ENCODE measurements around the gene DIAPH2.

DNA sequence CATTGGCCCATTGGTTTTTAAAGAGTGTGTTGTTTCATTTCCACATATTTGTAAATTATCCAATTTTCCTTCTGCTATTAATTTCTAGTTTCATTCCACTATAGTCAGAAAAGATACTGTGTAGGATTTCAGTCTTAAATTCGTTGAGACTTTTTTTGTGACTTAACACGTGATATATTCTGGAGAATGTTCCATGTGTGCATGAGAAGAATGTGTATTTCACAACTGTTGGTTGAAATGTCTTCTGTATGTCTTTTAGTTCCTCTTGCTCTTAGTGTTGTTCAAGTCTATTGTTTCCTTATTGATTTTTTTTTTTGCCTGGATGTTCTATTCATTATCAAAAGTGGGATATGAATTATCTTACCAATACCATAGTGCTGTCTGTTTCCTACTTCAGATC is 806.0 kb downstream of the DIAPH2 start:
- TF ChIP-seq, protein P1, sequence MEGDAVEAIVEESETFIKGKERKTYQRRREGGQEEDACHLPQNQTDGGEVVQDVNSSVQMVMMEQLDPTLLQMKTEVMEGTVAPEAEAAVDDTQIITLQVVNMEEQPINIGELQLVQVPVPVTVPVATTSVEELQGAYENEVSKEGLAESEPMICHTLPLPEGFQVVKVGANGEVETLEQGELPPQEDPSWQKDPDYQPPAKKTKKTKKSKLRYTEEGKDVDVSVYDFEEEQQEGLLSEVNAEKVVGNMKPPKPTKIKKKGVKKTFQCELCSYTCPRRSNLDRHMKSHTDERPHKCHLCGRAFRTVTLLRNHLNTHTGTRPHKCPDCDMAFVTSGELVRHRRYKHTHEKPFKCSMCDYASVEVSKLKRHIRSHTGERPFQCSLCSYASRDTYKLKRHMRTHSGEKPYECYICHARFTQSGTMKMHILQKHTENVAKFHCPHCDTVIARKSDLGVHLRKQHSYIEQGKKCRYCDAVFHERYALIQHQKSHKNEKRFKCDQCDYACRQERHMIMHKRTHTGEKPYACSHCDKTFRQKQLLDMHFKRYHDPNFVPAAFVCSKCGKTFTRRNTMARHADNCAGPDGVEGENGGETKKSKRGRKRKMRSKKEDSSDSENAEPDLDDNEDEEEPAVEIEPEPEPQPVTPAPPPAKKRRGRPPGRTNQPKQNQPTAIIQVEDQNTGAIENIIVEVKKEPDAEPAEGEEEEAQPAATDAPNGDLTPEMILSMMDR (IDR thresholded peaks at IDR 0.05; ENCODE audit: low read depth, low read length, poor library complexity, severe bottlenecking), result no peak
- no peak for TF ChIP-seq EZH2phosphoT487 (IDR thresholded peaks at IDR 0.05; ENCODE audit: borderline replicate concordance, low read length)

All from DOHH2 (cell line).